Gastrocnemius medialis (tissue), 4 donors: ENCODE measurements around the gene SPI1.

ENCODE experiments used
- POLR2A ChIP-seq, 2 donors: fragments of 450-650 bp; IDR thresholded peaks; one replicate each; pipeline ENCODE4 v1.6.1; 2017; ENCODE audit warnings: antibody characterized with exemption in 2 of 2, mild to moderate bottlenecking in 2 of 2, moderate library complexity in 2 of 2
- TF ChIP-seq, protein P1 (sequence below), 5 experiments: fragments of 450-650 bp in 3 of 5; fragments of 200-600 bp in 2 of 5; sonication (generic) in 2 of 5; IDR thresholded peaks in 4 of 5; conservative IDR thresholded peaks in 1 of 5; 1 replicate in 4 of 5; 2 replicates in 1 of 5; pipeline ENCODE4 v1.5.1; 2016 to 2019; ENCODE audit warnings: antibody characterized with exemption in 5 of 5, mild to moderate bottlenecking in 3 of 5, moderate library complexity in 3 of 5

DNA sequence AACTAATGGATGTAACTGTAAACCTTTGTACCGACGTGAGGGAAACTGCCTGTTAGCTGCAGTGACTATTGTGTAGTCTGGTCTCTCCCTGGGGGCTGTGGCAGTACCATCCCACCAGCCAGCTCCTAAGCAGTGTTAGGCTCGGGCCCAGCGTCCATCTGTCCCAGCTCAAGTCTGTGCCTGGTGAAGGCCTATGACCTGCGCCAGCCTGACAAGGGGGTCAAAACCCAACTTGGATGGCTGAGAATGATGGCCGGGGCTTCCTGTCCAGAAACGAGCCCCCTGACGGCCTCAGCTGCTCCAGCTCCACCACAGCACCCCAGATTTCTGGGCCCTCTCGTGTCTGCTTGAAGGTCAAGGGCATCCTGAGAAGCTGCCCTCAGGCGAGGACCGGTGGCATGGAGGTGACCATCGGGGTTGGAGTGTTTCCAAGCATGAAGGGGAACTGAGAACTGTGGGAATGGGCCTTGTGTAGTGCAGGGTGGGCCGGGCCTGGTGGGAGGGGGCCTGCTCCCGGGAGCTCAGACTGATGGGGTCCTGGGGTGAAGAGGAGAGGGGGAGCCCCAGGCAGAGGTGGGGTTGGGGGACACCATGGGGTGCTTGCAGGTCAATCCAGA lies 14.3 kb upstream of the SPI1 start:
- TF ChIP-seq, protein P1, sequence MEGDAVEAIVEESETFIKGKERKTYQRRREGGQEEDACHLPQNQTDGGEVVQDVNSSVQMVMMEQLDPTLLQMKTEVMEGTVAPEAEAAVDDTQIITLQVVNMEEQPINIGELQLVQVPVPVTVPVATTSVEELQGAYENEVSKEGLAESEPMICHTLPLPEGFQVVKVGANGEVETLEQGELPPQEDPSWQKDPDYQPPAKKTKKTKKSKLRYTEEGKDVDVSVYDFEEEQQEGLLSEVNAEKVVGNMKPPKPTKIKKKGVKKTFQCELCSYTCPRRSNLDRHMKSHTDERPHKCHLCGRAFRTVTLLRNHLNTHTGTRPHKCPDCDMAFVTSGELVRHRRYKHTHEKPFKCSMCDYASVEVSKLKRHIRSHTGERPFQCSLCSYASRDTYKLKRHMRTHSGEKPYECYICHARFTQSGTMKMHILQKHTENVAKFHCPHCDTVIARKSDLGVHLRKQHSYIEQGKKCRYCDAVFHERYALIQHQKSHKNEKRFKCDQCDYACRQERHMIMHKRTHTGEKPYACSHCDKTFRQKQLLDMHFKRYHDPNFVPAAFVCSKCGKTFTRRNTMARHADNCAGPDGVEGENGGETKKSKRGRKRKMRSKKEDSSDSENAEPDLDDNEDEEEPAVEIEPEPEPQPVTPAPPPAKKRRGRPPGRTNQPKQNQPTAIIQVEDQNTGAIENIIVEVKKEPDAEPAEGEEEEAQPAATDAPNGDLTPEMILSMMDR (IDR thresholded peaks at IDR 0.05 in 4 of 5, conservative IDR thresholded peaks at IDR 0.05 in 1 of 5), result no peak
- no peak for TF ChIP-seq POLR2A (IDR thresholded peaks at IDR 0.05)
